ENCODE data around the gene CELF1.

CELF1 gene

DNA sequence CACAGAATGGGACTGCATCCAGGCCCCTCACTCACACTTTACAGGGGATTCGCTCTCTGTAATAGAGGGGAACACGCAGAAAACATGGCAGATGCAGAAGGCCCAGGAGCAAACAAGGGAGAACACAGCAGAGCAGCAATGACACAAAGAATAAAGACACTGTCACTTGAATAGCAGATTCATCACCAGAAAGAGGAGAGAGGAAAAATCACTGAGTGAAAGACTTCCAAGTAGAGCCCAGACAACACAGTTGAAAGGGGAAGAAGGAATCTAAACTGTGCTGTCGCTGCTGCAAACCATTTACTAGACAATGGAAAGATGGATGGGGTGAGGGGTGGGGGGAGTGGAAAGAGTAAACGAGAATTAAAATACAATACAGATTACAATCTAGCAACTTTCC, 75.2 kb downstream of the CELF1 start:
- DNase-seq, result no peak

DNA sequence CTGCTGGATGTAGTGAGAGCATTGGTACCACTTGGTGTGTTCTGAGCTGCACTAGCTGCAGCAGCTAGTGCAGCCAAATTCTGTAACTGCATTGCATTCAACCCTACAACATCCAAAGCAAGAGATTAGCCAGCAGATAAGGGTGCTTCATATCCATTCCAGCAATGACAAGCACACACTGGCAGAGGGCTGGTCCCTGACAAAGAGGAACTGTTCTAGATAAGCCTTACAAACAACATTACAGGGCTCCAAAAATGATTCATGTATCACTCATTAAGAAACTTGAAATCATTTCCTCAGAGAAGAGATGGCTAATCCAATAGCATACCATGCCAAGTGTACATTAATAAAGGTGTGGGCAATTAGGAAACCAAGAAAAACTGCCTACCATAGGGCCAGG, 75.6 kb downstream of the CELF1 start:
- peak; percentile 36 for DNase-seq

DNA sequence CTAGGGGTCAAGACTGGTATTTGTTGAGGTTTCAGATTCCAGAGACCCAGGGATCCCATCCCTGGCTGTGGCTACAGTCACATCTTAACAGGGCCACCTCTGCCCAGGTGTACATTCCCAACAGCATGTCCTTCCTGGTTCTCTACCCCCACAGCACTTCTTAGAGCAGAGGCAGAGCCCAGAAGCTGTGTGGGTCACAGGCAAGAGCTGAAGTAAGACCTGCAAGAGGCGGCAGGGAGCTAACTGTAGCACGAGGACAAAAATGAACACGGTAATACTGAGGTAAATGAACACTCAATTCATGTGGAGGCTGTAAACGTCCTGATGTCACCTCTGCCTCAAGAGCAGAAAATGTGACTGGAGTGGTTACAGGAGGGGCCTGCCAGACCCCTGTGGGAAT, 82.3 kb downstream of the CELF1 start:
- no peak for DNase-seq

DNA sequence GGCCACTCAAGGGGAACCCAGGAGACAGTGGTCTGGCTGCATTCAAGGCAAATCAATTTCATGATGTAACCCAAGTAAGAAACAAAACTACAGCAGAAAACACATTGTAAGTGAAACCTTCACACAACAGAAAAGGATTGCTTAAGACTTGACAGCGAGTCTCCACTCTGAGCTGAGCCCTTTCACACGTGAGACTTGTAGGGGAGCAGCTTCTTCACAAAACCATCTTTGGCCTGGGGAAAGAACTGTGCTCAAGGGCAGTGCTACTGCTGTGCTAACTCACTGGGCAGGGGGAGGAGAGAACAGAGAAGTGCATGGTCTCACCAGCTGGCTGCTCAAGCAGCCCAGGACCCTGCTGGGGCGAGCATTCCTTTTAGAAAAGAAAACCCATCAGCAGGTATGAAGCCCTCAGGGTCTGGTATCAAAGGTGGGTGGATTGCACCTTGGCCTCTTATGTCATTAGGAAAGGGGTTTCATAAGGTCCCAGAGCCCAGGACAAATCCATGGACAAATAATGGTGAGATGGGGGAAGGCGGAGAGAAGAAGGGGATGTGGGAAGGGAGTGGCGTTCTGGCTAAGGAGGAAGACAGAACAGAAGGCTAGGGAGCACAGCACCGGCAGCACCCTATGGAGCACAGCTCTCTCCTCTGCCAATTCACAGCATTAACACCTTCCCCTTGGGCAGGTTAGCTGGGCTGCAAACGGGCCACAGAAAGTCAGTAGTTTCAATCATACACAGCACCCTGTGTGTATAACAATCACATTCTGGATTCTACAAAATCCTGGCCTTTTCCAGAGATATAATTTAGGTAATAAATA, 83.4 kb downstream of the CELF1 start:
- no peak for DNase-seq

DNA sequence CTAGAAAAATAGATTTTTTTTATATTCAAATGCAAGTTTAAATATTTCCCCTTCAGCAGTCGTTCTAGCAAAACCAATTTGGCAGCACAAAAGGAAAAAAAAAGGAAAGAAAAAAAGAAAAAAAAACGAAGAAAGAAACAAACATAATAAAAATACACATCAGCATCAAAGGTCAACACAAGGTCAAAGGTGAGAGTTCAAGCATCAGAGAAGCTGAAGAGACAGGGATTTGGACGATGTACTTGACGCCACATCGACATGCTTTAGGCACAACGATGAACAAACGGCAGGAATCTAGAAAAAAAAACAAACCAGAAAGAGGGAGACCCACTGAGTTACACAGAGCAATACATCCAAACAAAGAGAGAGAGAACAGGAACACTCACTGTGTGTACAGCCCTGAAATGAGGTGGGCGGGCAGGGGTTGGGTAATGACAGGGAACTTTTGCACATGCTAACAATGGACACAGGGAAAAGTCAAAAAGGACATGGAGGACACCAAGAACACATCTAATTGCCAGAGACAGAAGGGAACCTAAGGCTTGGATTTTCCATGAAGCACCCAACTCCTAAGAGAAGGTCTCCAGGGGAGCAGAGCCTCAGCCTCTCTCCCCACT, 84.2 kb downstream of the CELF1 start:
- DNase-seq, result no peak

DNA sequence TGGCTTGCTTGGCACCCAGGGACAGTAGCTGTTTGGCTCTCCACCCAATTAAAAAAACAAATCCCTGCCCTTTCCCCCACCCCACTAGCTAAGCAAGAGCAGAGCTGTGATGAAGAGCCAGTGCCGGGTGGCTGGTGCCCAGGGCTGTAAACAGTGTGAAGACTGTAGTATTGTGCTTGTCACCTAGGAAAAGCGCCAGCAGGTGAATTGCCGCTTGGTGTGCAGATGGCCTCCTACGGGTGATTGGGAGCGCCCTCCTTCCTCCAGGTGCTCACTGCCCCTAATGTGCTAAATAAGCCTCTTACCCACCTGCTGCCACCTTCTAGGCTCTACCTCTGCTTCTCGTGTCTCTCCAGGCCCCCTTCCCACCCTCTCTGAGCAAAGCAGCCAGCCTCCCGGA, 85.6 kb downstream of the CELF1 start:
- no peak for DNase-seq

DNA sequence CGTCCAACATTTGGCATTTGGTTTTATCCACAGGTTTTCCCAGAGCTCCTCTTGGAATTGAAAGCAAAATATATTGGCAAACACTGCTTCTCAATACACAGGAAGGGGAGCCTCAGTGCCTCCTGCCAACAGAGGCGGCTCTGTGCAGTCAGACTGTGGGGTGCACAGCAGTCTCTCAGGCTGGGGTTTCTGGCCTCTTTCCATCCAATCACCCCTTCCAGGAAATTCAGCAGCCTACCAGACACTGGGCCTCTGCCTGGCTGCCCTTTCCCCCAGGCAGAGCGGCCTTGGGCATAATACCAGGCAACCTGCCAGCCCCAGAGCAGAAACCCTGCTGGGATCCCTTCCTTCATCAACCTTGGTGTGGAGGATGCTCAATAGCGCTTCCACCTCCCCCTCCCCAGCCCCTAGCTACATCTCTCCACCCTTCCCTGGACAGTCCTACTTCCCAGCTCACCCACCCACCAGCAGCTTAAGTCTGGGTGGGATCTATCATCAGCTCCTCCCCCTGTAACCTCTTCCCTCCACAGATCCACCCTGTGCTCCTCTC, 86.2 kb downstream of the CELF1 start:
- DNase-seq, result no peak

DNA sequence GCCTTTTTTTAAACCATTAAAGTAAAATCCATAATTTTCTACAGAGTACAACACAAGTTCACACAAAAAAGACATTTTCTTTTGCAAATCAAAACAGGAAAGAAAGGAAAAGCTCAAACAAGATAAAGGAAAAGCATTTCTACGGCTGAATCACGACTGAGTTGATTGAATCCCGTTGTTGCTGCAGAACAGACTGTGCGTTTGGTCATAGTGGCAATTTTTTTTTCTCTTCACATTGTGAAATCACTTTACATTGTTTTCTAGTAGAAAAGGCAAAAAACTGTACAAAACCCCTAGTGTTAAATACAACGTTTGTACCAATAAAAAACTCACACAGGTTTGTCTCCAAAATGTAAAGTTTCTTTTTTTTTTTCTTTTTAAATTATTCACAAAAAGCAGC, 86.7 kb downstream of the CELF1 start:
- no peak for DNase-seq

DNA sequence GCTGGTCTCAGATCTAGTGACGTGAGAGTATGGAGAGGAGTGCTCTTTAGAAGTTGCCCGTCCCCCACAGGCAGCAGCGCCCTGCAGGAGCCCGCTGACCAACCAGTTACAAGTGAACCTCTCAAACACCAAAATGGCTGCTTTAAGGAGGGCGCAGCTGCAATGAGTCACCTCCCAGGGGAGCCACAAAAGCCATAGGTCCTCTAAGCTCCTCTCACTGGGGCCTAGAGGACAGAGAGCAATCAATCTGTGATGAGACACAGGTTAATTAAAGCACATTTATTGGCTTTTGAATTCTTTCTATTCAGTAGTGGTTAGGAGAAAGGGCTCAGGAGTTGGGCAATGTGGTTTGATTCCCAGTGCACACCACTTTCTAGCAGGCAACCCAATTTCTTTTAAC, 88.4 kb downstream of the CELF1 start:
- no peak for DNase-seq

DNA sequence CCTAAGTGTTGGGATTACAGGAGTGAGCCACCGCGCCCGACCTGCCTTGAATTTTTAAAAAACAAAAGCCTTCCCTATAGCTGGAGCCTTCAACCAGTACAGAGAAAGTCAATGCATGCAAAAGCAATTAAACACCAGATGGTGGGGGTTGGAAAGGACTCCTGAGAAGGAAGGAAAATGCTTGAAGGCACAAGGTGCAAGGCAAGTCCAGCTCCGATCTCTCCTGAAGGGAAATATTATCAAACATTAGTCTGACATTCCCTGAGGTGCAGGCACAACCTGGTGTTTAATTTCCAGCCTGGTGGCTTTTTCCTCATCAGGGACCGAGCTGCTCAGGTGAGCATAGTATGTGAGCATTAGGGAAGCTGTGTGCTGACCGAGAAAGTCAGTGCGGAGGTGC, 91.1 kb downstream of the CELF1 start:
- no peak for DNase-seq

DNA sequence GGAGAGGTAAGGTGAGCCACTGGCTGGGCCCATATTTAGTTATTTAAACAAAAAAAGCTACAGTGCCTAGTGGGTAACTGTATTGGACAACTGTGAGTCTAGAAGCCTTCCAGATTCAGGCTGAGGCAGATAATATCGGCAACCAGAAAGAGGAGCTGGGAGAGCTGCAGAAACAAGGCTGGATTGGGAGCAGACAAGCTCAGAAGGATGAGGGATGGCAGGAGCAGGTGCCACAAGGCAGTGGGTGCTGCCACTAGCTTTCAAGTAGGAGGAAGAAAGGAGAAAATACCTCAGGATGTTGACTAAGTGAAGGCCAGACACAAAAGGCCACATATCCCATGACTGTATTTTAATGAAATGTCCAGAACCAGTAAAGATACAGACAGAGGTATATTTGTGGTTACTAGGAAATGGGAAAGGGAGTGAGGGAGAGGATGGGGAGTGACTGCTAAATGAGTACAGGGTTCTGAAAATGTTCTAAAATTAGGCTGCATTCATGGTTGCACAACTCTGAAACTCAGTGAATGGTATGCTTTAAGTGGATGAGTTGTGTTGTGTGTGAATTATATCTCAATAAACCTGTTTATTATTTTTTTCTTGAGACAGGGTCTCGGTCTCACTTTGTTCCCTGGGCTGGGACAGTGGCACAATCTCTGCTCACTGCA, 92.2 kb downstream of the CELF1 start:
- no peak for DNase-seq

DNA sequence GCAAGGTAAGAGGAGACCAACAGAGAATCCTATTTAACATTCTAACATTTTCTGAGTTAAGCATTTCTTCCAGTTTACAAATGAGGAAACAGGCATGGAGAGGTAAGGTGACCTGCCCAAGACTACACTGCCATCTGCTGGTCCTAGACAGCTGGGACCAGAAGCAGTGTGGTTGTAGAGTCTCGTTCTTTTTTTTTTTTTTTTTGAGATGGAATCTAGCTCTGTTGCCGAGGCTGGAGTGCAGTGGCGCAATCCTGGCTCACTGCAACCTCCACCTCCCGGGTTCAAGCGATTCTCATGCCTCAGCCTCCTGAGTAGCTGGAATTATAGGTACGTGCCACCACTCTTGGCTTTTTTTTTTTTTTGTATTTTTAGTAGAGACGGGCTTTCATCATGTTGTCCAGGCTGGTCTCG, 98.7 kb downstream of the CELF1 start:
- peak; percentile 73 for DNase-seq

DNA sequence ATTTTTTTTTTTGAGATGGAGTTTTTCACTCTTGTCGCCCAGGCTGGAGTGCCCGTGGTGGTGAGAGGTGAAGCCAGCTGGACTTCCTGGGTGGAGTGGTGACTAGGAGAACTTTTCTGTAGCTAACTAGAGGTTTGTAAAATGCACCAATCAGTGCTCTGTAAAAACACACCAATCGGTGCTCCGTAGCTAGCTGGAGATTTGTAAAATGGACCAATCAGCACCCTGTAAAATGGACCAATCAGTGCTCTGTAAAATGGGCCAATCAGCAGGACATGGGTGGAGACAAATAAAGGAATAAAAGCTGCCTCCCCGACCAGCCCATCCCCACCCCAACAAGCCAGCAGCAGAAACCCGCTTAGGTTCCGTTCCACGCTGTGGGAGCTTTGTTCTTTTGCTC, 99.6 kb downstream of the CELF1 start:
- DNase-seq, result no peak

DNA sequence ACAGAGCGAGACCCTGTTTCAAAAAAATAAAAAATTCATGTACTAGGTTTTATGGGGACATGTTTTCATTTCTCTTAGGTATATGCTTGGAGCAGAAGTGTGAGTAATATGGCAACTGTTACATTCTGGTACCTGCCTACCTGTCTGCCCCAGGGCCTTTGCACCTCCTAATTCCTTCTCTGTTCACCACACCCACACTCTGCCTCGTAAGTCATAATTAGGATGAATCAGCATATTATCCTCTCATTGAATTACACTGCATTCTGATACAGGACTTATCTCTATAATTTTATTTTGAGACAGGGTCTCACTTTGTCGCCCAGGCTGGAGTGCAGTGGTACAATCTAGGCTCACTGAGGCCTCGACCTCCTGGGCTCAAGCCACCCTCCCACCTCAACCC, 100.9 kb downstream of the CELF1 start:
- DNase-seq, result no peak

DNA sequence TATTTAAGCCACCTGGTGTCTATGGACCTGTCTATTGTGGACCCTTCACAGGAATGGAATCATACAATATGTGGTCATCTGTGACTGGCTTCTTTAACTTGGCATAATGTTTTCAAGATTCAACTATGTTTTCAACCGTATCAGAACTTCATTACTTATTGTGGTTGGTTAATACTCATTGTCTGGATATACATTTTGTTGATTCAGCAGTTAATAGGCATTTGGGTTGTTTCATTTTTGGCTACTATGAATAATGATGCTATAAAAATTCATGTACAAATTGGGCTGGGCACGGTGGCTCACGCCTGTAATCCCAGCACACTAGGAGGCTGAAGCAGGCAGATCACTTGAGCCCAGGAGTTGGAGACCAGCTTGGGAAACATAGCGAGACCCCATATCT, 101.5 kb downstream of the CELF1 start:
- DNase-seq, result no peak

DNA sequence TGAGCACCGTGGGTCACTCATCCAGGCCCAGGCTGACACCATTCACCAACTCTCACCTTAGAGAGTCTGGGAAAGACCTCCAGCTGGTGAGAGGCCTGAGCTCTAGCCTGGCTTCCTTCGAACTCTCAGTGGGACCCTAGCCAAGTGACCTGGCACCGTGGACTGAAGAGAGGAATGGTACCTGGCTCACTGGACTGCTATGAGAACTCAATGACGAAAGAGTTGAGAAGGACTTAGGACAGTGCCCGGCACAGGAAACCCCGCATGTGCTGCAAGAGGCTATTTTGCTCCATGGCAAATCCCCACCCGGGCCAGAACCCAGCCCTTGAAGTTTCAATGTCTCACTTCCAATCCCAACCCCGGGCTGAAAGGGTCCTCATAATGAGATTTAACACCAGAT, 103.4 kb downstream of the CELF1 start:
- DNase-seq, result no peak

DNA sequence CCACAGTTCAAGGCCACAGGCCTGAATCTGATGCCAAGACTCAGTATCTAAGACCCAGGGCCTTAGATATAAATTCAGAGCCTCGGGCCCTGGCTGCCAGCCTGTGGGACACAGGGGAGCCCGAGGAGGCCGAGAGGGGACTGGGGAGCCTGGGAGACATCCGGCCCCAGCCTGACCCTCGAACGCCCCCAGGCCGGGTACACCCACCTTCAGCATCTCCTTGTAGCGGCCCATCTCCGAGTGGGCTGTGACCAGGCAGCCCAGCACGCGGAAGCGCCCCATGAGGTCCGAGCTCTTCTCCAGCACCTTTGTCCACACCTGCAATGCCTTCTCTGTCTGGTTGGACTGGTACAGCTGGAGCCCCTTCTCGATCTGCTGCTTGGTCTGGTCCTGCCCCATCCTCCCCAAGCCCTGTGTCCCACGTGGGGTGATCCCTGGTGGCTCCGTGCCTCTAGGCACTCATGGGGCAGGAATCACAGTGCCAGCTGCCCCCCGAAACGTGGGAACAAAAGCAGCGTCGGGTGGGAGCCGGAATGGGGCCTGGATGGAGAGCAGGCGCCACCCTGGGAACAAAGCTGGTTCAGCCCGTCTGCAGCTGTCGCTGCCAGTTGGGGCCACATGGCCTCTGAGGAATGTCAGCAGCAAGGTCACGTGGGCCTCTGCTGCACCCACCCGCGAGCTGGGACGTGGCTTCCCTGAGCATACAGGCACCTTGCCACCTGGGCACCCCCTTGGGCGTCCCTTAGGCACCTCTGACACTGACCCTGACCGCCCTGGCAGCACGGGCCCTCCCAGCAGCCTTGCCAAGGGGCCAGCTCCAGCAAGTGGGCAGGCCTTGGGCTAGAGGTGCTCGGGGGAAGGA, 104.1 kb downstream of the CELF1 start, which contains the start of gene RAPSN:
Gene RAPSN, minus strand, starts transcription at position 571 of the 862 bp plus-strand sequence. Its CDS starts 172 bp downstream, at position 399.
- no peak for DNase-seq

DNA sequence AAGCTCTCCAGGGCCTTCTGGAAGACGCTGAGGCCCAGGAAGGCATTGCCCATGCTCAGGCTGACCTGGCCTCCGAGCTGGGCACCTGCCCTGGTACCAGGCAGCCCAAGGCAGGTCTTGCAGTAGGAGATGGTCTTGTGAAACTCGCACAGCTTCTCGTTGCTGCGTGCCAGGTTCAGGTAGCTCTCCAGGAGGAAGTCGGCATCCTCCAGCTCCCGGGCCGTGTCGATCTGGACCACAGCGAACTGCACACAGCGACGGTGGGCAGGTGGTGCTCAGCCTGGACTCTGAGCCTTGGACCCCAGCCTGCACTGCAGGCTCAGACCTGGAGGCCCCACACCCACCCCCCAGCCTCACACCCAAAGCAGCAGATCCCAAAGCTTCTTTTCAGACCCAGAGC, 105.0 kb downstream of the CELF1 start:
- no peak for DNase-seq

DNA sequence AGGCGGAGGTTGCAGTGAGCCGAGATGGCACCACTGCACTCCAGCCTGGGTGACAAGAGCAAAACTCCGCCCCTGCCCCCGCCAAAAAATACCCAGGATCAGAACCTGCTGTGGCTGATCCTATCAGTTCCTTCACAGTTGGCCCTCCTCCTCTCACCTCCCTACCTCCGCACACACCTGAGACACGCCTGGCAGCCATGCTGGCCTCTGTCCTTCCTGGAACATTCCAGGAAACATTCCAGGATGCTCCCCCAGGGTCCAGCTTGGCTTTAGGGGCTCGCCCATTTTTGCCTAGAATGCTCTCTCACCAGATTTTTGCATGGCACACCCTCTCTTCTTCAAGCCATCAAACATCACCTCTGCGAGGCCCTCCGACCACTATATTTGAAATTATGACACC, 106.1 kb downstream of the CELF1 start:
- DNase-seq, result no peak

DNA sequence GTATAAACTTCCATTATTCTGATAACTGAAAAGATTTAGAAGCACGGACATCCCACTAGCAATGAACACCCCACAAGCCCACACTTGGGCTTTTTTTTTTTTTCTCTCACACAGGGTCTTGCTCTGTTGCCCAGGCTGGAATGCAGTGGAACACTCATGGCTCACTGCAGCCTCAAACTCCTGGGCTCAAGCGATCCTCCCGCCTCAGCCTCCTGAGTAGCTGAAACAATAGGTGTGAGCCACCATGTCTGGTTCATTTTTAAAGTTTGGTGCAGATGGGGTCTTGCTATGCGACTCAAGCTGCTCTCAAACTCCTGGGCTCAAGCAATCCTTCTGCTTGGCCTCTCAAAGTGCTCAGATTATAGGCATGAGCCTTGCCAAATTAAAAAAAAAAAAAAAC, 107.1 kb downstream of the CELF1 start:
- no peak for DNase-seq

DNA sequence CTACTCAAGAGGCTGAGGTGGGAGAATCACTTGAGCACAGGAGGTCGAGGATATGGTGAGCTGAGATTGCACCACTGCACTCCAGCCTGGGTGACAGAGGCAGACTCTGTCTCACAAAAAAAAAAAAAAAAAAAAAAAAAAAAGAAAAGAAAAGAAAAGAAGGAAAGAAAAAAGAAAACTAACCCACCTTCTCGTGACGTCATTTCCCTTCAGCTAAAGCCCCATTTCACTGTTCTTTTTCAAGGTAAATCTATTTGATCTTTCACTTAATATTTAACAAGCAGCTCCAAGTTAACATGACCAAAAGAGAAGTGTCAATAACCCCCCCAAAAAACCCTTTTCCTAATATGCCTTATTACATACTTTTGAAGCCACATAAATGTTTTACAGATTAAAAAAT, 109.1 kb downstream of the CELF1 start:
- DNase-seq, result no peak

DNA sequence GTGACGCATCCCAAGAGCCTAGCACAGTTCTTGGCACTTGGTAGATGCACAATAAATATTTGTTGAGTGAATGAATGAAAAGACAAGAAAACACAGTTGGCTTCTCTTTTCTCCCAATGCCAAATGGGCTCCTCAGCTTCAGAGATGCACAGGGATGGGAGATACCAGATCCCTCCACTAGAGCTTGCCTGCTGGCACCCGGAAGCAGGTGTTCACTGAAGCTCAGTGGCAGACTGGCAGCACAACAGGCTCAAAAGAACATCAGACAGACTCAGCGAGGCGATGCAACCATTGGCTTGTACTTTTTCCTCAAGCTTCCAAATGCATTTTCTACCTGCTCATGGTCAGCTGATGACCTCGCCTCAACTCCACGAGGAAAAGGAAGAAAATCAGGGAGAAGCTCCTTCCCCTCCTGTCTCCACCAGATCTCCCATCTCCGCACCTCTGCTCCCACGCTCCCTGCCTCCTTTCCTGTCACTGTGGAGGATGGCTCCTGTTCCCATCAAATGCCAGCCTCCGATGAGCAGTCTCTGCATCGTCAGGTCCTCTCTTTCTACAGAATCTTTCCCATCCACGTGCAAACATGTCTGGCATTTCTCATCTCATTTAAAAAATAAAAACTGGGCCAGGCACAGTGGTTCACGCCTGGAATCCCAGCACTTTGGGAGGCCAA, 109.8 kb downstream of the CELF1 start:
- peak; percentile 25 for DNase-seq
